HG03378 (cell line): ENCODE results near the gene FAM170B.

Experiments used
- ATAC-seq: cut with Tn5 transposase; IDR thresholded peaks from one replicate; pipeline ENCODE4 v1.9.1; 2021; ENCODE audit warnings: mild to moderate bottlenecking, moderate library complexity; ENCODE audit not compliant: unreplicated experiment

The FAM170B gene

DNA sequence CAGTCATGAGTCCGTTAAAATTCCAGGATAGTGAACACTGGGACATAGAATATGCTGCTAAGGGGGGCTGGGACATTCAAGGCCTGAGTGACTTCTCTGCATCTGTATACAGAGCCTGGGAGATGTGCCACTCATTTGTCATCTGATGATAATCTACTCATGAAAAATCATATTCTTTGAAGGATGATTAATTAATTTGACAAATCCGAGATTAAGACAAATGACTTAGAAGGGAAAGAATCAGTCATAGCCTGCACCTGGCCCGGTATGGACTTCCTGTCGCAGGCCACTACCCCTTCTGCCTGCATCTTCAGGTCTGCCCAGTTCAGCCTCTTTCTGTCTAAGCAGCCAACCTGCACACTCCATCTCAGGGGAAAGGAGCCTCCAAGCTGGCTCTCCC, 18.8 kb upstream of the FAM170B start:
- no peak for ATAC-seq

DNA sequence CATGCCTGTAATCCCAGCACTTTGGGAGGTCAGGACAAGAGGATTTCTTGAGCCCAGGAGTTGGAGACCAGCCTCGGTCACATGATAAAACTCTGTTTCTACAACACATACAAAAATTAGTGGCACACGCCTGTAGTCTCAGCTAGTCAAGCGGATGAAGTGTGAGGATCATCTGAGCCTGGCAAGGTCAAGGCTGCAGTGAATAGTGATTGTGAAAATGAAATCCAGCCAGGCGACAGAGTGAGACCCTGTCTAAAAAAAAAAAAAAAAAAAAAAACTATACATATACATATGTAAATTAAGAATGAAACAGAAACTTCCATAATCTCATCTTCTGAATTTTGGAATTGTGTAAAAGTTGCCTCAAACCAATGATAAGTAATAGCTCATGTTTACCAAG, 18.2 kb upstream of the FAM170B start:
- no peak for ATAC-seq

GRCh38 chr10:49151481-49151880, 17.7 kb upstream of the FAM170B start:
- no peak for ATAC-seq

DNA sequence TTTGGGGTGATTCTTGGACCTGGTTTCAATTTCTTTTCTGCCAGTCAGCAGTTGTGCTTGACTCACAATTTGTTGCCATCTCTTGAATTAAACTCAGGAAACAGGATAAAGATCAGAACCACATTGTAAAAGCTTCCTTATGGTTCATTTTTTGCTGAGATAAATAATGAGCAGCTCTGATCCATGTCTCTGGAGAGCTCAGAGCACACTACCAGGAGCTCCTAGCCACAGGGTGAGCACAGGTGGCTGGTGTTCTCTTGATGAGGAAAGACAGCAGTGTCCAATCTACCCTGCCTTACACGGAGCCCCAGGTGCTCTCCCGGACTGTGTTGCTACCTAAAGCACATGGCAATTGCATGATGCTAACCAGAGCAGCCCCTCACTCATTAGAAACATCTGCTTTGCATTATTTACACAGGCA, 17.2 kb upstream of the FAM170B start:
- no peak for ATAC-seq

- ATAC-seq, result no peak
These were observed 16.6 kb upstream of the FAM170B start for GRCh38 chr10:49150426-49150825.

DNA sequence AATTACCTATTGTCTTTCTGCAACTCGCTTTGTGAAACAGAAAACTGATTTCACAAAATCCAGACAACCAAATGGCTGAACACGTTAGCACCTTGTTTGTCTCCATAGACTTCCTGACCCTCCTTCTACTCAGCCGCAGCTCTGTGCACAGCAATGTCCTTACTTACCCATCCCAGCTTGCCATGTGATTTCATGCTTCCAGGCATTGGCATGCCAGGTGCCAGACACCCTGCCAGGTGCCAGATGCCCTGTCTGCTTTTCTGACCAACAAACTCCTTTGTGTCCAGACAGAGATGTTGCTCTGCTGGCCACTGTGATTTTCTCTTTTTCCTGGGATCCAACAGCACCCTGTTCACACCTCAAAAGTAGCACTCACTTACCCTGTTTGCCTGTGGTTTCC, 16.1 kb upstream of the FAM170B start:
- no peak for ATAC-seq

- no peak for ATAC-seq
These were observed 10.4 kb upstream of the FAM170B start for GRCh38 chr10:49144058-49144720.

GRCh38 chr10:49143249-49143648, 9.4 kb upstream of the FAM170B start:
- ATAC-seq, result no peak

DNA sequence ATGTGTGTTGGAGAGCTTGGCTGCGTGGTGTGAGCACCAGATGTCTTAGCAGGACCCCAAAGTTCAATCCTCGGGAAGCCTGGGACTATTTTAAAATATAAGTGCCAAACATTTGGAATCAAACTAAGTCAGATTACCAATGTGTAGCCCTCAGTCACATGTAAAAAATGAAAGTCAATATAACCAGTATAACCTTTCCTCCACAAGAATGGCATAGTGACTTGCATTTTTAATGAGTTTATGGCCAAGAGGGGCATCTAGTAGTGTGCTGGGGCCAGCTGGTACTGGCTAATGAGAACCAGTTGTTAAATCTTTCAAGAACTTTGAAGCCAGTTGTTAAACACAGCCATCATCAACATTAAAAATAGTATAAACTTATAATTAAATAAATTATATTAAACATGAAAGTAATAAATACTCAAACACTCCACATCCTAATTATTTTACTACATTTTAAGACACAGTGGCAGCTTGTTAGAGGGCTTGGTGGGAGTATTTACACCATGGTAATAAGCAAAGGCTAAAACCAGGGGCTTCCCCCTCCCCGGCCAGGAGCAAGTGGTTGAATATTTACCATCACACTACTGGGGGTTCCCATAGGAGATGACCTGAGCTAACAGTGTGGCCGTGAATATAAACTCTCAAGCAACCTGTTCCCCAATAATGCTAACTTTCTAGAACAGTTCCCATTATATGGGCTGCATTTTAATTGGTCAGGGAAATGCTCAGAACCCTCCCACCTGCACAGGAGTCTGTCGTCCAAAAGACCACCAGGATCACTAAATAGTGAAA, 7.9 kb upstream of the FAM170B start:
- peak; percentile 56 for ATAC-seq

DNA sequence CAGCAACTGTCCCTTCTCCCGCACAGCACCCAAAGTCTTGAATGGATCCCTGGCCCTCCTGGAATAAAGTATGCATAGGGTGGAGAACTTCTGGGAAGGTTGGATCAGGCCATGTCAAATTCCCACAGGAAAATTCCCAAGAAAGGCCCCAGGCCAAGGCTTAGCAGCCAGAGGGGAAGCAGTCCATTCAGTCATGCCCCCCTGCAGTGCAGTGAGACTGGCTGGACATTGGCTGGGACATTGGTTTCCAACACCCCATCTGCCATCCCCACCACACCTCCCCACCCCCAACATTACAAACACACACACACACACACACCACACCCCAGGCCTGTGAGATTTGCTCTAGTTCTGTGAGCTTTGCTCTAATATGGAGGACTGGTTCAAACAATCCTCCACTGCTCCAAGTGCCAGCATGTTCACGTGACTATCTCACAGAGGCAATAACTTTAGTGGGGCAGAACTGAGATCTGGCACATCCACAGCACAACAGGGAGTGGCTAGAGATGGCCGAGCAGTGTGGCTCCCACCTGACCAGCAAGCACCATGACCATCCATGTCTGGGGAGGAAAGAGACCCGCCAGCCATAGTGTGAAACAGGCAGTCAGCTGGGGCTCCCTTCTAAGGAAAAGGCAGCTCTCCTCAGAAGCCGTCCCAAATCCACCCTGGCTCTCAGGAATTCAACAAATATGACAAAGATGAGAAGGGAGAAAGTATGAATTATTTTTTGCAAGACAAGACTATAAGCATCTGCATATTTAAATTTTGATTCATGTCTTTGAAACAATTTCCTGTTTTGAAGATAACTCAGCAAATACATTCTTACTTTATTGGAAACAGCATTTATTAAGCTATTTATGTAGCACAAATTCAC, 6.7 kb upstream of the FAM170B start:
- no peak for ATAC-seq

DNA sequence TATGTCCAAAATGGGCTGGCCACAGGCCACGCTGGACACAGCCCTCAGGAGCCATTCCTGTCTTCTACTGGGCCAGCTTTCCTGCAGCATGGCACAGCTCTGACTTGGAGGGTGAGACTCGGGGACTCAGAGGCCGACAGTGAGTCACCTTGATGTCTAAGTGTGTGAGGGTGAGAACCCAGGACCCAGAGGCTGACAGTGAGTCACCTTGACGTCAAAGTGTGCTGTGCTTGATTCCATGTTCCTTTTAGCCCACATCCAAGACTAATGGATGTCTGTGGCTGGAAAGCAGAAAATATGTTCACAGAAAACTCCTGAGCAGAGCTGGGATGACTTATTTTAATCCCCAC, 6.0 kb upstream of the FAM170B start:
- ATAC-seq, result no peak

DNA sequence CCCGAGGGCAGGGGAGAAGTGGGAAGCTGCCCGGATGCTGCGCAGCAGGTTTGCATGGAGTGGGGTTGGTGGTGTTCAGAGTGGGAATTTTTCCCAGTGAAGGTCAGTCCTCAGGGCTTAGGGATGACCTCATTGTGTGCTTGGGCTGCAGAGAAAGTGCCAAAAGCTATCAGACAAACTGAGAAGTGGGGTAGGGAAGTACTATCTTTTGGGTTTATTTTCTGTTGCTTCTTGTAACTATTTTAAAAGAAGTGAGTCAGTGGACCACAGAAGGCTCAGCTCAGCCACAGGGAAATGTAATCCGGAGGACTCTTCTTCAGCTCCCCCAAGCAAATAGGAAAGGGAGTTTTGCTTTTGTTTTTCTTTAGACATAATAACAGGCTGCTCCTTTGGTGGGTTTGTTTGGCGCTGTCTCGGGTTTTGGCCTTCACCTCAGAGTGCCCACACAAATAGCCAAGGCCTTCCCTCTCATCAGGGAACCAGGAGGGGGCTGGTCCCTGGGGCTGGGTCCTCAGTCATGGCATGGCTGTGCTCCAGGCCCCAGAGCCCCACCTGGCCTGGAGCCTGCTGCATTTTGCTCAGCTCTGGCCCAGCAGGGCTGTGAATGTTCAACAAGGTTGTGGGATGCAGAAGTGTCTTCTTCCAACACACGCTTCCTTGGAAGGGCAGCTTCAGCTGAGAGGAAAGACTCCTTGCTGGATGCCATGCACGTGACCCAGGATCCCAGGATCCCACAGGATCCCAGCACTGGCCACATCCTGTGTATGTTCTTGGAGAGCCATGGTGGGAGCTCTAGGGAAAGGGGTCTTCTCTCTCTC, 5.4 kb upstream of the FAM170B start:
- ATAC-seq, result no peak

DNA sequence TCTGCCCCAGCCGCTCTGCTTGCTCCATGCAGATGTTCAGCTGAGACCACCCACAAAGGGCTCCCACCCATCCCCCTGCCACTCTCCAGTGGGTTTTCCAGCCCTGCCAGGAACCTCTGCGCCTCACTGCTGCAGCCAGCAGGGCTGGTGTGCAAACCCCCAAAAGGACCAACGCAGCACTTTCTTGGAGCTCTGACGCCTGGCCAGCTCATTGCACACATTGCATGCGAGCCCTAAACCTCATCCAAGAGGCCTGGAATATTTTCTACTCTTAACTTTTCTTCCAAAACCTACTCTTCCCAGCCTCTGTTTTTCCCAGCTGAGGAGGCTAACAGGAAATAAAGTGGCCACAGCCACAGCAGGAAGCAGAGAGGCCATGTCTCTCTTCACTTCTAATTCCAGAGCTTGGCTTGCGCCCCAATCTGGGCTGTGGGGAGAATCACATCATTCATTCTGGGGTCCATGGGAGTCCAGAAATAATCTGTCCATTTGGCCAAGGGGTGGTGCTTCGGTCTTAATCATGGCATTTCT, 4.6 kb upstream of the FAM170B start:
- no peak for ATAC-seq

DNA sequence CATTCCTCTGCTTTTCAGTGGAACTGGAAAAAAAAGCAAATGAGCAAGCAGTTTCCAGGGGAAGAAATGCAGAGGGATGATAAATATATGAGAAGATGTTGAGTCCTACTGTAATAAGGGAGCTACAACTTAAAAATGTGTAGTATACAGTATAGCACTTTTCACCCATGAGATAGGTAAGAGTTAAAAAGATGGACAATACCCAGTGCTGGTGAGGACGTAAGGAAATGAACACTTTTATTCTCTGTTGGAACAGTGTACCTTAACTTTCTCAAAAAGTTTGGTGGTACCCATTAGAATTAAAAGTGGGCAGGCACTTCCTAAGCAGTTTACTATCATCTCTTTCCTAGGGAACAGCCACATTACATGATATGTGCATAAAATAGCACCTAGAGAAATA, 2.7 kb upstream of the FAM170B start:
- ATAC-seq, result no peak

- no peak for ATAC-seq
These were observed 1.9 kb upstream of the FAM170B start for GRCh38 chr10:49135575-49136313.

GRCh38 chr10:49134327-49134726, 506 bp upstream of the FAM170B start:
- ATAC-seq, result no peak

- ATAC-seq, result no peak
These were observed 1.5 kb downstream of the FAM170B start for GRCh38 chr10:49132362-49132737.

- ATAC-seq, result no peak
These were observed 2.1 kb downstream of the FAM170B start for GRCh38 chr10:49131507-49132361.

DNA sequence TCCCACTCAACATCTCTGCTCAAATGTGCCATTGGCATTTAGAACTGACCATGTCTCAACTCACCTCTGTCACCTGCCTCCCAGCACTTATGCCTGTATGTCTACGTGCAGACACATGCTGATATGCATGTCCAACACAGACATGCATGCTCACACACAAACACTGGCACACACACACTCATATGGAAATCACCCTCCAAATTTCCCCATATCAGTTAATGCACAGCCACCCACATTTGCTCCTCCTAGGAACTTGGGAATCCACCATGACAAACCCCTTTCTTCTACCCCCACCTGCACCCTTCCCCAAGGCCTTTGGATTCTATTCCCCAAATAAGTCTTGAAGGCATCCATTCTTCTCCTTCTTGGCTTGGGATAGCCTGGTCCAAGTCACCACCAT, 4.4 kb downstream of the FAM170B start:
- ATAC-seq, result no peak
